GM21447 (cell line): ENCODE measurements around the gene SLC25A21.

Source experiments
- ATAC-seq: cut with Tn5 transposase; IDR thresholded peaks from one replicate; pipeline ENCODE4 v1.9.1; 2021; ENCODE audit not compliant: unreplicated experiment

SLC25A21 gene

DNA sequence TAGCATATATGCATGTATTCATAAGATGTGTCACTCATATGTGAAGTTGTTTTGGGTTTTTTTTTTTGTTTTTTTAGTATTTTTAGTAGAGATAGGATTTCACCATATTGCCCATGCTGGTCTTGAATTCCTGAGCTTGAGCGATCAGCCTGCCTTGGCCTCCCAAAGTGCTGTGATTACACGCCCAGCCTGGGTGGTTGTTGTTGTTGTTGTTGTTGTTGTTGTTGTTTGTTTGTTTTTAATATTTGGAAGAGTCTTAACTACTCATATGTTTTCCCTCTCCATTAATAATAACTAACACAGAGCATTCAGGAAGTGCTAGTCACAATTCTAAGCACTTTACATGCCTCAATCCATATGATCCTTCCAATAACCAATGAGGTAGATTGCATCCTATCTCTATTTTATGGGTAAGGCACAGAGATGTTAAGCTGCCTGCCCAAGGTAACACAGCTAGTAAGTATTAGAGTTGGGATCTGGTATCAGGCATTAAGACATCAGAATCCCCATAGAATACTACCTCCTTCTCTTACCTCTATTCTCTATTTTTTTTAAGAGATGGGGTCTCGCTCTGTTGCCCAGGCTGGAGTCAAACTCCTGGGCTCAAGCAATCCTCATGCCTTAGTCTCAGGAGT lies 27.6 kb downstream of the SLC25A21 start:
- no peak for ATAC-seq

DNA sequence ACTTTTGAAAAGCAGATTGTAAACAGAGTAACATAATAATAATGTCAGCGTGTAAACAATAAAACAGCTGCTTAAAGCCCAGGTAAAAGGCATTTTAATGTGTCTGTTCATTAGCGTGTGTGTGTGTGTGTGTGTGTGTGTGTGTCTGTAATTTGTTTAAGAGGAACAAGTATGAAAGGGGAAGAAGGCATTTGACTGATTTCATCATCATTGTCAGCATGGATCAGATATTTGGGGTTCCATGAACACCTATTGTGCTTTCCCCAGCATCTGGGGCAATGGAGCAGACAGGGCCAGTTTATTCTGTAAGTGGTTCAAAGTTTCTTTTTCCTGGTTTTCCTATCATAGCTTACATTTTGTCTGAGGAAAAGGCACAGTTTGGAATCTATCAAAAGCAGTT lies 28.9 kb downstream of the SLC25A21 start:
- ATAC-seq: no peak

DNA sequence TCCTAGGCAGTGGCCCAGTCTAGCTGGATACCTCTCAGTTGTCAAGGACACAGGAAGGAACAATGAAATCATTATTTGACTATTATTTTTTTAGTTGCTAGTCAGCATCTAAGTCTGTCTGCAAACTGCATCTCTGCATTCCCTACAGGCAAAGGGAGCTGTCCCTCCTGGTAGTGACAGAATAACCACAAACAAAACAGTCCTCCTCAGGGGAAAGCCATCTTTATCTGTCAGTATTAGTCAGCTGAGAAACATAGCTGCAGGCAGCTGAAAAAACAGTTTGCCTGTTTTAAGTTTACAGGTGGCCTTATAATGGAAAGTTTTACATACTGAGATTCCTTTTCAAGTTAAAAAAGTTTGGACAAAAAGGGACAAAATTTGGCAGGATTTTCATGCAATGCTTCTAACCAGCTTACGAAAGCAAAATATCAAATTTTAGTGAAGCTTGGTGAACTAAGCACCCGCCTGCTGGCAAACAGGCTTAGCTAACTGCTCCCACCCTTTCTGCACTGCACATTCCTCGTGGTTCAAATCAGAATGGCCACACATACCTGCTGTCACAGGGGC lies 29.5 kb downstream of the SLC25A21 start:
- ATAC-seq: no peak

DNA sequence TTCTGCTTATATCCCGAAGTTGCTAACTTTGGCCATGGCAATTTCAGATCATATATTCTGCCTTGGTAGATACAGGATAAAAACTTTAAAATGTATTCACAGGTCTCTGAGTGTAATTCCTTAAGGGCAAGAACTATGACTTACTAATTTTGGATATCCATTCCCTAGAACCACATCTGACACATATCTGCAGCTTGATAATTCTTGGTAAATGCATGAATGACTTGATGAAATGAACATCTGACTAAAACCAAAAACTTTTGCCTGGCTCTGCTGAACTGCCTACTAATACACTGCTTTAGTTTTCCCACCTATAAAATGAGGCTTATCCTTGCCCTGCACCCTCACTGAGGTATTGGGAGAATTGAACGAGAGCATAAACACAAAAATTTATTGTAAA lies 32.2 kb downstream of the SLC25A21 start:
- no peak for ATAC-seq

DNA sequence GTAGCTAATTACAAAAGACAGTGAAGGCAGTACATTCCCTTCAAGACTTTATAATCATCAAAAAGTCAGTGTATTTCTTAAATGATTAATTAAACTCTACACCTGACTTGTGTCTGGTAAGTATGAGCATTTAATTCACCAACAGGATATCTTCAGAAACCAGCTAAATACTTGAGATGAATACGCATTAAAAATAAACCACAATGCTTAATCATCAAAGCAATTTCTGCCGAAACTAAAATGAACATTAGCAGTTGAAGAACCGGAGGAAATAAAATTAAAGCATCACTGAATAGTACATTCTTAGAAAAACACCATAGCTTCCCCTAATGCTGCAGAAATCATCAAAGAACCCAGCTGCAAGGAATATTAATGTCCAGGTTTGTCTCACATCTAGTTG lies 32.7 kb downstream of the SLC25A21 start:
- no peak for ATAC-seq

DNA sequence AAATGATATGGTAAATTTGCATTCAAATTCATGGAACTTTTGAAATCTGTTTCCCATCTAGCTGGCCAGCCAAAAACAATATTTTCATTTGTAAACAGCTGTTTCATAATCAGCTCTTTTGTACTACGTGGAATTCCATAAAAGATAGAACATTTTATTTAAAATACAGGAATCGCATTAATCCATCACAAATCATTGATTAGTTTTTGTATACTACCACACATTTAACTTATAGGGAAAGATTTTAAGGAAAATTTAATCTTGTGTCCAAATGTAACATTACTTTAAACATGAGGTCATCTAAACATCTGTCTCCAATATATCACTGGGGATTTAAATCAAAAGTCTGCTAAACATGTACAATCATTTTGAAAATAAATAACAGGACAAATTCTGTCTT lies 33.5 kb downstream of the SLC25A21 start:
- no peak for ATAC-seq

DNA sequence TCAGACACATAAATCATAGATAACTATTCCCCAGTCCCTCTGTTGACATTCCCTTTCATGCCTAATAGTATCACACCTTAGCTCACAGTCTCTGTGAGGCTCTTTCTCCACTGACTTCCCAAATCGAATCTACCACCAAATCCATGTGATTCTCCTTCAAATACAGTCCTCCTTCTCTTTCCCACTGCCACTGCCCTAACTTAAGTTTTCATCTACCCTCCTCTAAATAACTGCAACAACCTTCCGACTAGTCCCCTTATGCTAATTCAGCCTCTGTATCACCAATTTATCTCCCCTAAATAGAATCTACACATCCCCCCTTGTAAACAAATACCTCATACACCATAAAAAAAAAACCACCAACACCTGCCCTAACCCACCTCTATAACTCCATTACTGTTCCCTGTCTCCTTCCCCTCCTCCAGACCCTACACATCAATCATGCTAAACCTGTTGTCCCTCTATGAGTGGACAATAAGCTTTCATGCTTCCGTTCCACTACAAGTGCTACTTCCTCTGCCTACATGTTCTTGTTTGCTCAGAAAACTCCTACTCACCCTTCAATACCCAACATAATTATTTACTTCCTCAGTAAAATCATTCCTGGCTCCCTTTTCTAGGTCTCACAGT lies 39.0 kb downstream of the SLC25A21 start:
- no peak for ATAC-seq

DNA sequence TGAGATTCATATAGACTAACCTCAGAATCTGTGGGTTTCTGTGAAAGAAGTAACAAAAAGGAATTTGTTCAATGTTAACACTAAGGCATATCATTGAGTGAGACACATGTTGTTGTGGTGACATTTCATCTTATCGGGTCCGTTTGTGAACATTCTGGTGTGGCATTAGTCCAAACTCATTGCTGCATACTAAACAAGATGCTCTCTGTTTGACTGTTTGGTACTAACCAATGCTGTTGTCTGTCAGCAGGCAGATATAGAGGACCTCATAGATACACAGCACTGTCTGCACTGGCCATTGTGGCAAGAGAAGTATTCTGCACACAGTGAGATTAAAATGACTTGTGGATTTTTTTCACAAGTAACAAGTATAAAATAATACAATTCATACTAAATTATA lies 41.2 kb downstream of the SLC25A21 start:
- no peak for ATAC-seq

DNA sequence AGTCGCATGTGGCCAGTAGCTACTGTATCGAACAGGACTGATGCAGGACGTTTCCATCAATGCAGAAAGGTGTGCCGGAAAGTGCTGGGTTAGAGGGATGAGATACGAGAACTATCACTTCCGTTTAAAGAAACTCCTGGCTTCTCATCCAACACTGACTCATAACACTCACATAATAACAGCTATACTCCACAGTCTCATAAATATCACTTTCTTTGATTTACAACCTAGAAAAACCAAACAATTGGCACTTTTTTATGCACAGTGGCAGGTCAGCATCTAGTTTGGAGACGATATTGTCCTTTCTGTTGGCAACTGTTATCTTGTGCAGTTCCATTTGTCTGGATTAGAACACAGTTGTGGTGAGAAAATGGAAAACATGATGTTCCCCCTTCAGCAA lies 43.4 kb downstream of the SLC25A21 start:
- ATAC-seq: no peak

DNA sequence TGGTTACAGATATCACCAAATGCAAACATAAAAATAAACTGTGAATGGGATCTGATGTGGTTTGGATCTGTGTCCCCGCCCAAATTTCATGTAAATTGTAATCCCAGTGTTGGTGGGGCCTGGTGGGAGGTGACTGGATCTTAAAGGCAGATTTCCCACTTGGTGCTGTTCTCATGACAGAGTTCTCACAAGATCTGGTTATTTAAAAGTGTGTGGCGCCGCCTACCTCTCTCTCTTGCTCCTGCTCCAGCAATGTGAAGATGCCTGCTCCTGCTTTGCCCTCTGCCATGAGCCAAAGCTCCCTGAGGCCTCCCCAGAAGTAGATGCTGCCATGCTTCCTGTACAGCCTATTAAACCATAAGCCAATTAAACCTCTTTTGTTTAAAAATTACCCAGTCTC lies 47.8 kb downstream of the SLC25A21 start:
- no peak for ATAC-seq

DNA sequence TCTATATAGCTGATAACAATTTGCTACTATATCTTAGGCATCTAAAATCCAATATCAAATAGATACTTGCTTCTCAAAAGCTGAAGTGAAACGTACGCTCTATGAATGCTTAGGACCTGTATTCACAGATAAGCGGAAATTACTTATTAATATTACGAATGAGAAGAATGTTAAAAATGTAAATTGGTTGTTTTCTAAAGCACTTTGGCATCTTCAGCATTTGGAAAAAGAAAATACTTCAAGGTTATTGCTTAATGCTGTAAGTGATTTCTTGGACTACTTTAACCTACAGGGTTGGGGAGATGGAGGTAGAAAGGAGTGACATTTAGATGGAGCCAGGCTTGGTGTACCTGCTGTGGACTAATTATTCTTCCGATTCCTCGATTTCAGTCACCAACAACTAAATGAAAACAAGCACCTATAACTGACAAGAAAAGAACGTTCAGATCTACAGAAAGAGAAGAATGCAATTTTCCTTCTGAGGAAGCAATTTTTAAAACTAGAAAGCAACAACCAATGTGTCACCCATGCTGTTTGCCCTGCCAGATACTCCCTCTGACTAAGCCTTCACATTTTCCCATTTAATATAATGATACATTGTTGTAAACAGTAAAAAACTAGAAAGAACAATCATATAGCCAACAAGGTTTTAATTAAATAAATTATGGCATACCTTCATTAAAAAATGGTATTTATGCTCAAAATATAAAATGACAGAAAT lies 49.3 kb downstream of the SLC25A21 start:
- ATAC-seq: no peak

DNA sequence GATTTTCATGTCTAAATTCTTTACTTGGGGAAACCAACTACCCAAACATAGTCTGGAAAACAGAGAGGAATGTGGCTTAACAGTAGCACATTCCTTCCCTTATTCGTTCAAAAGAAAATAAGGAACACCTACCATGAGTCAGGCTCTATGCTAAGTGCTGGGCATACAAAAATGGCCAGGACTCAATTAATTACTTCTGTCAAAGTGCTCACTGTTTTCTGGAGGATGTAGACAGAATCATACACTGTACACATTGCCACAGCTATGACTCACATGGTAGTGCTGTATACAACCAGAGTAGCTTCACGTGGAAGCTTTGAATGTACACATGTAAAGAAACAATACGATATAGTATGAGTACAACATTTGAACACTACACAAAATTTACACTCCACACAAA lies 50.1 kb downstream of the SLC25A21 start:
- no peak for ATAC-seq

DNA sequence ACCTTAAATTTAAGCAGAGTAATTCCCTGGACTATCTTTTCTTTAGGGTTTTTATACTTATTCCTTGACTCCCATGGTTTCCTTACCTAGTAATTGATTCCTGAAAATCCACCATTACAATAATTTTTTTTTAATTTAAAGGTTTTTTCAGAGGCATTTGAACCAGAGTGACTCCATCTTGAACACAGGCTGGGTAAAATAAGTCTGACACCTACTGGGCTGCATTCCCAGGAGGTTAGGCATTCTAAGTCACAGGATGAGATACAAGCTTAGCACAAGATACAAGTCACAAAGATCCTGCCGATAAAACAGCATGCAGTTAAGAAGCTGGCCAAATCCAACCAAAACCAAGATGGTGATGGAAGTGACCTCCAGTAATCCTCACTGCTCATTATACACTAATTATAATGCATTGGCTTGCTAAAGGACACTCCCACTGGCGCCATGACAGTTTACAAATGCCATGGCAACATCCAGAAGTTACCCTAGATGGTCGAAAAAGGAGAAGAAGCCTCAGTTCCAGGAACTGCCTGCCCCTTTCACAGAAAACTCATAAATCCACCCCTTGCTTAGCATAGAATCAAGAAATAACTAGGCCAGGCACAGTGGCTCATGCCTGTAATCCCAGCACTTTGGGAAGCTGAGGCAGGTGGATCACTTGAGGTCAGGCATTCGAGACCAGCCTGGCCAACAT lies 53.6 kb downstream of the SLC25A21 start:
- no peak for ATAC-seq

DNA sequence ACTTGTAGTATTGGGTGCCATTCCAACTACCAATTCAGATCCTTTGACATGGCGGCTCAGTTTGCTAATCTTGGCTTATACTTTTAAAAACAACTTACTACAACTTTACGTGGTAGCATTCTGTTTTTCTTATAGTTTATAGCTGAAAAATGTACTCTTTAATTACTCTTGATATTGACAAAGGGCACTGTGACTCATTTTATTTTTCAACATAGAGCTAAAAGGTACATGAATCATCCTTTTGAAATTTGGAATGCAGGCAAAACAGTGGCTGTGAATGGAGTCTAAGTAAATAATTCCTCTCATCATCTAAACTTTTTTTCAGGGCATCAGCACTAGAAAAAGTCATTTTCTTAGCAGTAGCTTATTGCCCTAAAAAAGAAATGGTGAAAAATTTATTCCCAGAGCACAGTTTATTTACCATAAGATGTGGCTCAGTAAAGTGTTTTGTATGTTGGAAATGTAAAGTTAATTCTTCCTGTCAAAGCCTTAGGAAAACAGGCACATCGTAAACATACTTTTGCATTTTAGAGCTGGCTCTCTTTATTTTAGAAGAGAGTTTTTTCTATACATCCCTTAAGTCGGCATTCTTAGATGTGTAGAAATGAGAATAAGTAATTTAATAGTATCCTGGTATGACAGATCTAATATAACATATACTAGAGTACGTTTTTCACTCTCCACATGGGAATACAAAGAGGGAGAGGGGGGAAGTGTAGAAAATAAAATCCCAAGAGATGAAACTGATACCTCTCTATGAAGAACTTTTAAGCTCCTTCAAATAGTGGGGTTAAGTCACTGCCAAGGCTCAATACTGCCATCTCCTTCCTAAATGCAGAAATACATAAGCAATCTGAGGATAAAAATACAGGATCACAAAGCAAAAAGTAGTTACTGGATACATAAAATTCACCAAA lies 55.2 kb downstream of the SLC25A21 start:
- no peak for ATAC-seq

DNA sequence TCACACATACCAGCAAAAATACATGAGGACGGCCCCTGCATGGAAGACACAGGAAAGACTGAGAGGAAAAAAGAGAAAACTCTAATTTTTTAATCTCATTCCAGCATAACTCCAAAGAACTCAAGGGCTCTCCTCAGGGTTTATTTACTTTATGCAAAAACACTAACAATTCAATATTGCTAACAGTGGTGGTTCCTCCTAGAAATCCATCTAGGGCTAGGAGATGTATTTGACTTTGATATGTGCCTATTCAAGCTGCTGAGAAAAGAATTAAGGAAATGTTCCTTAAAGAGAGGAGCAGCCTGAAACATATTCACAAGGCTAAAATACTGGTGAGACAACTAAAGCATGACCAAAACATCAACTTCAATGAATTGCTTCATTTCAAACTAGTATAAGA lies 57.0 kb downstream of the SLC25A21 start:
- no peak for ATAC-seq

DNA sequence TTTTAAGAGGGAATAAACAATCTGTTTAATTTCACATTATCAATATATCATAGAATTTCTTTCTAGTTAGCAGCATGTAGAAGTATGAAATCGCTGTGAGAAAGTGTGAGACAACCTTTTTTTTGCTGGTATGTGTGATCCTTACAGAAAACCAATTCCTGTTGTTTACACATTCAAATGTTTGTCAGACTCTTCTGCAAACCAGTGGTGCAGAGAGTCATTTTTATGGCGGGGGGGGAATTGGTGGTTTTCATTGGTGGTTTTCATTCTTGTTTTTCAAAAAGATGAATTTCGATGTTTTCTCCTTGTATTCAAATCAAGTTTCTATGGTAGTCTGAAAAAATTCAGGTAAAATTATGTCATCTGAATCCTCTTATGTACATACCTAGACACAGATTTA lies 57.8 kb downstream of the SLC25A21 start:
- ATAC-seq: no peak

DNA sequence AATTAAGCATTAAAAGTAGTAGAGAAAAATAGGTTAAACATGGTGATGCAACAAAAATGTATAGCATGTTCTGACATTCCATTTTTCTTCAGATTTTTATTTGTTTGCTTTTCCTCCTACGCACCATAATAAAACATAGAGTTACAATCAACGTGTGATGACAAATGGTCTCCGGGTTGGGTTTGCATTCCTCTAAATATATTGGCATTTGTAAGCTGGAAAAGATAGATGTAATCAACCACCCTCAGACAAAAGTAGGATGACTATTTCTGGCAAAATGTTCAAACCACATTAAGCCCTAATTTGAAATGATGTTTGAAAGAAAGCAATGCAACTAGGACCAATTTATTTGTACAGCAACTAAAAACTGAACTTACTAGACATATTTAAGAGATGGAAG lies 58.4 kb downstream of the SLC25A21 start:
- no peak for ATAC-seq

DNA sequence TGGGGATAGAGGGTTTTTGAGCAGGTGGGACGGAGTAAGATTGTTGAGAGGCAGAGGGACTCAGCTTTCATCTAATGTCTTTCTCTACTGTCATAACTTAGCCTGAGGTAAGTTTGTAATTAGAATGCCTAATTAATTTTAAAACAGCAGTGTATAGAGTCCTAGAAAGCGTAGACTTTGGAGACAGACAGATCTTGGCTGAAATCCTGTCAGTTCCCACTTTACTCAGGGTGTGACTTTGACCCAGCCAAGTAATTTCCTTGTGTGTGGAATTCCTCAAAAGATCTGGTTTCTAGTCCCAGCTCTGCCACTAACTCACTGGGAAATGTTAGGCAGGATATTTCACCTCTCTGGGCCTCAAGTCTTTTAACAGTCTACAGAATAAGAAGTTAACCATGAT lies 74.3 kb downstream of the SLC25A21 start:
- ATAC-seq: no peak

DNA sequence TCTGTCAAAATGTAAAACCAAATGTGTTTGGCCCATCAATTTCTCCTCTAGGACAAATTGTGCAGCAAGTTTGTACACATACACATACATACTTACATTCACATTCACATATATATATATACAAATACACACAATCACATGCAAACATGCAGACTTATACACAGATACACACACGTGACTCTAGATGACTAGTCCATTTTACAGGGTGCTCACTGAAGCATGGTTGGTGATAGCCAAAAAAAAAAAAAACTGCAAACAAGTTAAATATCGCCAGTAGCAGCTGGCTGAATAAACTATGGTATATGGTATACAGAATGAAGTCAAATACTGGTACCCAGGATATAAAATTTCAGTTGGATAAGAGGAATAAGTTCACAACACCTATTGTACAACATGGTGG lies 77.9 kb downstream of the SLC25A21 start:
- no peak for ATAC-seq

DNA sequence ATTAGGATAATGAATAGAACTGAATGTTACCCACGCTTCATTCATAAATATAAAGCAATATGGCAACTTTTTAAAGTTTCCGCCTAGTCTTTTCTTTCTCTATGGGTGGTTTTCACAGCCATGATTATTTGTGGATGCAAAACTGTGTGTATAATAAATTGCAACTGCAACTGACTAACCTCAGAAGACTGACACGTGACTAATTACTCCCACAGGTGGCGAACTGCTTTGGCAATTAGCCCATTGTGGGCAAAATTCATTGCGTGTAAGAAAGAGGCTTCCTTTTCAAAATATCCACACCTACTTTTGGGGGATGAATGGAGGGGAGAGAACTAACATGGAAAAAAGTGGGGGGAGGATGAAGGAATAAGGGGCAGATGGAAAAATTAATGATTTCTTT lies 79.0 kb downstream of the SLC25A21 start:
- no peak for ATAC-seq

DNA sequence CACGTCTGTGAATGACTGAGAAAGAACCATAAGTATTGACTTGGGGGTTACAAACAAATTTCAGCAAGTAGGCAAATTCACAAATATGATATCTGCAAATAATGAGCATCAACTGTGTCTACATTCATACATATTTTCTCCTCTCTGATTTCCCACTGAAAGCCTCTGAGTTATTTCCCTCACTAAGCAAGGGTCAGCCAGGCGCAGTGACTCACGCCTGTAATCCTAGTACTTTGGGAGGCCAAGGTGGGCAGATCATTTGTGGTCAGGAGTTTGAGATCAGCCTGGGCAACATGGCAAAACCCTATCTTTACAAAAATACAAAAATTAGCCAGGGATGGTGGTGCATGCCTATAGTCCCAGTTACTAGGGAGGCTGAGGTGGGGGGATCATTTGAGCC lies 80.8 kb downstream of the SLC25A21 start:
- no peak for ATAC-seq
